A549 (cell line): ENCODE measurements around the gene NLRC5. TPM values are rescaled to one million over a fixed set of nuclear protein-coding genes. Genes with fewer than 3 reads are reported as not detected.

ENCODE experiments used
- ATAC-seq, 2 experiments: fragments of 200-7000 bp in 1 of 2; fragments of >200 bp in 1 of 2; cut with Nextera tagmentation in 1 of 2; cut with Tn5 transposase in 1 of 2; 3 replicates each; pipeline versions ENCODE4 v1.8.0 to v1.9.1; 2018 to 2020; ENCODE audit warnings: mild to moderate bottlenecking in 1 of 2, moderate library complexity in 1 of 2
- CTCF ChIA-PET: fragments of 300-600 bp; sonication (Branson Sonifier 250); formaldehyde crosslinking; extraction: SDS; loops from one replicate; lab custom pipeline; 2021; ENCODE audit warnings: antibody characterized with exemption, inconsistent platforms; lab: Yijun Ruan, JAX
- POLR2A ChIA-PET: fragments of 350-600 bp; formaldehyde crosslinking; extraction: SDS; loops from one replicate; lab custom pipeline; 2021; ENCODE audit warnings: antibody characterized with exemption, inconsistent platforms; lab: Yijun Ruan, JAX
- DNase-seq, 2 experiments: peaks; one replicate each; pipeline versions ENCODE4 v3.0.0 to v3.0.0-alpha.2; 2011 to 2016; ENCODE audit warnings: low read depth in 1 of 2, low spot score in 1 of 2
- FAIRE-seq: peaks from 2 replicates; lab custom pipeline; 2011; peaks lifted over from hg19 to GRCh38; lab: Jason Lieb, UNC
- H3K27ac ChIP-seq, 2 experiments: fragments of >200 bp; sonication (Bioruptor Twin); formaldehyde crosslinking; 3 replicates each; pipeline ENCODE4 v1.5.1; 2016 to 2017
- H3K4me1 ChIP-seq: fragments of >200 bp; sonication (Bioruptor Twin); formaldehyde crosslinking; 3 replicates; pipeline ENCODE4 v1.6.1; 2016
- H3K4me2 ChIP-seq: fragments of >200 bp; sonication (Bioruptor Twin); formaldehyde crosslinking; 3 replicates; pipeline ENCODE4 v1.6.1; 2016
- H3K4me3 ChIP-seq: fragments of >200 bp; sonication (Bioruptor Twin); formaldehyde crosslinking; 3 replicates; pipeline ENCODE4 v1.5.1; 2016
- H3K9me3 ChIP-seq: fragments of >200 bp; sonication (Bioruptor Twin); formaldehyde crosslinking; 3 replicates; pipeline ENCODE4 v1.6.1; 2016
- ATOH8 ChIP-seq: fragments of 250-450 bp; sonication (Bioruptor Pico); IDR thresholded peaks from 2 replicates; pipeline ENCODE4 v1.5.0; 2020; ENCODE audit warnings: low read depth, mild to moderate bottlenecking, moderate library complexity
- EHF ChIP-seq: fragments of 250-450 bp; sonication (Bioruptor Pico); IDR thresholded peaks from 2 replicates; pipeline ENCODE4 v1.5.0; 2020; ENCODE audit warnings: mild to moderate bottlenecking
- EHMT2 ChIP-seq: fragments of 200-600 bp; sonication (generic); IDR thresholded peaks from 2 replicates; pipeline ENCODE4 v1.6.1; 2016; ENCODE audit warnings: antibody characterized with exemption, low read depth, mild to moderate bottlenecking, moderate library complexity
- EP300 ChIP-seq, 2 experiments: fragments of >200 bp; sonication (Bioruptor Twin); formaldehyde crosslinking; IDR thresholded peaks; 2 replicates in 1 of 2; 3 replicates in 1 of 2; pipeline ENCODE4 v1.6.1; 2016 to 2017
- FOSB ChIP-seq: fragments of 250-450 bp; sonication (Bioruptor Pico); IDR thresholded peaks from 2 replicates; pipeline ENCODE4 v1.5.0; 2020; ENCODE audit warnings: mild to moderate bottlenecking, moderate library complexity
- HDAC2 ChIP-seq: fragments of 200-600 bp; sonication (generic); IDR thresholded peaks from 2 replicates; pipeline ENCODE4 v1.6.1; 2016
- HEYL ChIP-seq: fragments of 250-450 bp; sonication (Bioruptor Pico); IDR thresholded peaks from 2 replicates; pipeline ENCODE4 v1.8.0; 2021; ENCODE audit warnings: mild to moderate bottlenecking, moderate library complexity
- HOXA7 ChIP-seq: fragments of 250-450 bp; sonication (Bioruptor Pico); IDR thresholded peaks from 2 replicates; pipeline ENCODE4 v1.5.0; 2020; ENCODE audit warnings: mild to moderate bottlenecking, moderate library complexity
- JUN ChIP-seq, 2 experiments: fragments of >200 bp; sonication (Bioruptor Twin); formaldehyde crosslinking; IDR thresholded peaks; 2 replicates in 1 of 2; 3 replicates in 1 of 2; pipeline ENCODE4 v1.6.1; 2016 to 2017
- JUNB ChIP-seq: fragments of >200 bp; sonication (Bioruptor Twin); formaldehyde crosslinking; IDR thresholded peaks from 2 replicates; pipeline ENCODE4 v1.6.1; 2016
- KDM1A ChIP-seq: fragments of 200-600 bp; sonication (generic); IDR thresholded peaks from 2 replicates; pipeline ENCODE4 v1.6.1; 2016; ENCODE audit warnings: low read depth, mild to moderate bottlenecking
- MAFK ChIP-seq: fragments of 450-650 bp; IDR thresholded peaks from 2 replicates; pipeline ENCODE4 v1.6.1; 2014; ENCODE audit not compliant: partially characterized antibody
- MAZ ChIP-seq: fragments of 150-350 bp; IDR thresholded peaks from 2 replicates; pipeline ENCODE4 v1.6.1; 2014; ENCODE audit warnings: antibody characterized with exemption, low read depth, low read length, borderline replicate concordance
- MYC ChIP-seq: IDR thresholded peaks from 2 replicates; pipeline ENCODE4 v1.6.1; 2012; ENCODE audit warnings: mild to moderate bottlenecking, inconsistent platforms, low read length, improper control_type of control experiment, borderline replicate concordance
- NFE2L2 ChIP-seq: fragments of 150-350 bp; conservative IDR thresholded peaks from 2 replicates; pipeline ENCODE4 v1.6.1; 2014; ENCODE audit warnings: low read length
- NPAS2 ChIP-seq: fragments of 250-450 bp; sonication (Bioruptor Pico); IDR thresholded peaks from 2 replicates; pipeline ENCODE4 v1.8.0; 2022; ENCODE audit warnings: mild to moderate bottlenecking, moderate library complexity, borderline replicate concordance
- PHF8 ChIP-seq: fragments of 200-600 bp; sonication (generic); IDR thresholded peaks from 2 replicates; pipeline ENCODE4 v1.6.1; 2016; ENCODE audit warnings: low read depth, mild to moderate bottlenecking, antibody characterized with exemption, moderate library complexity, borderline replicate concordance
- RCOR1 ChIP-seq: fragments of 150-350 bp; IDR thresholded peaks from 2 replicates; pipeline ENCODE4 v1.6.1; 2014; ENCODE audit warnings: antibody characterized with exemption, low read length, low read depth
- TP53 ChIP-seq: fragments of 250-450 bp; sonication (Bioruptor Pico); IDR thresholded peaks from 2 replicates; pipeline ENCODE4 v1.5.0; 2021; ENCODE audit warnings: mild to moderate bottlenecking, moderate library complexity
- ZNF302 ChIP-seq: fragments of 250-450 bp; sonication (Bioruptor Pico); IDR thresholded peaks from 2 replicates; pipeline ENCODE4 v1.9.0; 2021; ENCODE audit warnings: inconsistent platforms, mild to moderate bottlenecking, moderate library complexity
- ZSCAN20 ChIP-seq: fragments of 250-450 bp; sonication (Bioruptor Pico); IDR thresholded peaks from 2 replicates; pipeline ENCODE4 v1.8.0; 2022; ENCODE audit warnings: mild to moderate bottlenecking, moderate library complexity
- WGBS: methylation state at CpG from one replicate; pipeline ENCODE4 v1.1.6; 2017; ENCODE audit errors: missing lambda C conversion rate; 5-methylcytosine and 5-hydroxymethylcytosine counted together
- polyA plus RNA-seq, 4 experiments: library from polyadenylated mRNA; depleted of rRNA in 3 of 4; stranded (reverse); fragments of >200 nt; fragmentation: RNase III in 1 of 4; extraction: RNeasy Plus Mini Kit Qiagen cat#74134 plus additional on column Dnase treatment in 1 of 4; gene quantifications; 2 replicates in 3 of 4; 3 replicates in 1 of 4; pipeline ENCODE4 v1.2.3, GENCODE V29; 2011 to 2017
- TF ChIP-seq, protein P1 (sequence below): fragments of >200 bp; sonication (Bioruptor Twin); formaldehyde crosslinking; IDR thresholded peaks from 3 replicates; pipeline ENCODE4 v1.6.1; 2016
- TF ChIP-seq, protein P2 (sequence below): fragments of >200 bp; sonication (Bioruptor Twin); formaldehyde crosslinking; IDR thresholded peaks from 2 replicates; pipeline ENCODE4 v1.6.1; 2016
- TF ChIP-seq, protein P3 (sequence below): IDR thresholded peaks from 2 replicates; pipeline ENCODE4 v1.6.1; 2012
- TF ChIP-seq, protein P4 (sequence below): fragments of 450-650 bp; IDR thresholded peaks from 2 replicates; pipeline ENCODE4 v1.6.1; 2014; ENCODE audit warnings: antibody characterized with exemption

The NLRC5 gene
- polyA plus RNA-seq, 2 of the 4 experiments (the other 2 are of a cell fraction) = 2.5 to 3.6 TPM

- TF ChIP-seq PHF8 = no peak
- TF ChIP-seq TP53 (CRISPR knock-in tag) = no peak
Observed at GRCh38 chr16:57105184-57105583, 115.8 kb downstream of the NLRC5 start (continued).

GRCh38 chr16:57106767-57107166, 117.4 kb downstream of the NLRC5 start:
- ATAC-seq = peak; percentile 15 to 24; a peak in 2 of 6 replicates
- no peak overlapping the region for H3K4me2 ChIP-seq
- ChIA-PET POLR2A (no interaction called here), CTCF (interaction anchor here (2.6 to 8.4 kb wide), 2 partner anchors 14 to 23 kb away, joined by 9 to 72 read pairs; partner anchors contain the start of gene CPNE2)
- no peak overlapping the region for H3K4me3 ChIP-seq
- no peak for DNase-seq
- no peaks in the 10 kb centered on the region for H3K9me3 ChIP-seq
- no peak for FAIRE-seq
- peaks cover 28% of the 10 kb centered on the region for H3K4me1 ChIP-seq
- WGBS = 80% methylated on average over 2 of the region's 2 CpGs
- TF ChIP-seq ZNF302 (CRISPR knock-in tag) (no peak), EHF (CRISPR knock-in tag) (no peak), KDM1A (peak; percentile 42; the same call in 1 of the 2 replicates), JUN (IDR thresholded peaks at IDR 0.05) (no peak), MAZ (no peak), FOSB (no peak), MYC (no peak)
- TF ChIP-seq, all 56 proteins: peak for 1
- H3K27ac ChIP-seq = peak overlapping the region in 1 of 2 experiments; percentile 58; a peak in 2 of 6 replicates

GRCh38 chr16:57107321-57107922, 118.1 kb downstream of the NLRC5 start:
- Histone ChIP-seq H3K4me3 (no peak overlapping the region), H3K27ac (peak overlapping the region in 1 of 2 experiments; percentile 58; a peak in 2 of 6 replicates), H3K4me2 (no peak overlapping the region), H3K4me1 (peaks cover 28% of the 10 kb centered on the region), H3K9me3 (no peaks in the 10 kb centered on the region)
- ChIA-PET POLR2A (interaction anchor here (0.7 kb wide), 1 partner anchor 62 kb away, joined by 4 read pairs; no protein-coding TSS in a partner anchor), CTCF (interaction anchor here (2.6 to 8.4 kb wide), 2 partner anchors 14 to 23 kb away, joined by 9 to 72 read pairs; partner anchors contain the start of gene CPNE2)
- TF ChIP-seq, protein P1, sequence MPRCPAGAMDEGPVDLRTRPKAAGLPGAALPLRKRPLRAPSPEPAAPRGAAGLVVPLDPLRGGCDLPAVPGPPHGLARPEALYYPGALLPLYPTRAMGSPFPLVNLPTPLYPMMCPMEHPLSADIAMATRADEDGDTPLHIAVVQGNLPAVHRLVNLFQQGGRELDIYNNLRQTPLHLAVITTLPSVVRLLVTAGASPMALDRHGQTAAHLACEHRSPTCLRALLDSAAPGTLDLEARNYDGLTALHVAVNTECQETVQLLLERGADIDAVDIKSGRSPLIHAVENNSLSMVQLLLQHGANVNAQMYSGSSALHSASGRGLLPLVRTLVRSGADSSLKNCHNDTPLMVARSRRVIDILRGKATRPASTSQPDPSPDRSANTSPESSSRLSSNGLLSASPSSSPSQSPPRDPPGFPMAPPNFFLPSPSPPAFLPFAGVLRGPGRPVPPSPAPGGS = no peak
- TF ChIP-seq HDAC2 = no peak
- TF ChIP-seq, protein P2, sequence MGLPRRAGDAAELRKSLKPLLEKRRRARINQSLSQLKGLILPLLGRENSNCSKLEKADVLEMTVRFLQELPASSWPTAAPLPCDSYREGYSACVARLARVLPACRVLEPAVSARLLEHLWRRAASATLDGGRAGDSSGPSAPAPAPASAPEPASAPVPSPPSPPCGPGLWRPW = no peak
- TF ChIP-seq EHMT2 = no peak
- TF ChIP-seq, protein P3, sequence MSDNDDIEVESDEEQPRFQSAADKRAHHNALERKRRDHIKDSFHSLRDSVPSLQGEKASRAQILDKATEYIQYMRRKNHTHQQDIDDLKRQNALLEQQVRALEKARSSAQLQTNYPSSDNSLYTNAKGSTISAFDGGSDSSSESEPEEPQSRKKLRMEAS = no peak
- TF ChIP-seq, protein P4, sequence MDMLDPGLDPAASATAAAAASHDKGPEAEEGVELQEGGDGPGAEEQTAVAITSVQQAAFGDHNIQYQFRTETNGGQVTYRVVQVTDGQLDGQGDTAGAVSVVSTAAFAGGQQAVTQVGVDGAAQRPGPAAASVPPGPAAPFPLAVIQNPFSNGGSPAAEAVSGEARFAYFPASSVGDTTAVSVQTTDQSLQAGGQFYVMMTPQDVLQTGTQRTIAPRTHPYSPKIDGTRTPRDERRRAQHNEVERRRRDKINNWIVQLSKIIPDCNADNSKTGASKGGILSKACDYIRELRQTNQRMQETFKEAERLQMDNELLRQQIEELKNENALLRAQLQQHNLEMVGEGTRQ = no peak
- TF ChIP-seq NFE2L2 = no peak
- no peak for TF ChIP-seq MAFK
- no peak for TF ChIP-seq FOSB
- no peak for TF ChIP-seq JUNB
- no peak for TF ChIP-seq HOXA7 (CRISPR knock-in tag)
- TF ChIP-seq EP300 (IDR thresholded peaks at IDR 0.05) = no peak
- TF ChIP-seq NPAS2 (CRISPR knock-in tag) = no peak
- TF ChIP-seq HEYL (CRISPR knock-in tag) = no peak
- no peak for TF ChIP-seq RCOR1
- no peak for TF ChIP-seq ZSCAN20 (CRISPR knock-in tag)
- TF ChIP-seq ATOH8 (CRISPR knock-in tag) = no peak
- ATAC-seq (no peak), FAIRE-seq (no peak), DNase-seq (no peak)
- WGBS = 89% methylated on average over 9 of the region's 9 CpGs
